Mammary epithelial cell (primary cell): Measurements from ENCODE around the gene DEFB131B.
"Not testable (repeated sequence)": the region's sequence is repeated elsewhere in the genome, so short reads cannot be mapped to it uniquely, and the experiment has no call there.

Source experiments
- CTCF ChIP-seq, 2 donors: IDR thresholded peaks in 1 of 2; conservative IDR thresholded peaks in 1 of 2; 2 replicates each; pipeline ENCODE4 v1.5.1; 2011 to 2012; ENCODE audit warnings: inconsistent platforms in 2 of 2, low read length in 2 of 2, mild to moderate bottlenecking in 2 of 2, control low read depth in 1 of 2, low read depth in 1 of 2; ENCODE audit not compliant: insufficient read depth in 1 of 2; ENCODE audit errors: extremely low read depth in 1 of 2
- EZH2 ChIP-seq: IDR thresholded peaks from 2 replicates; pipeline ENCODE4 v1.6.1; 2012; ENCODE audit warnings: low read length, inconsistent platforms, borderline replicate concordance

- not testable (repeated sequence) for TF ChIP-seq CTCF (conservative IDR thresholded peaks at IDR 0.05 in 1 of 2, IDR thresholded peaks at IDR 0.05 in 1 of 2; ENCODE audit: extremely low read depth in 1 of 2, insufficient read depth in 1 of 2, low read depth in 1 of 2, low read length in 2 of 2); EZH2
These were observed 48.6 kb upstream of the DEFB131B start for GRCh38 chr11:71829686-71830085.
